Stimulated activated memory B cell treated with anti-CD40 and anti-IgM and Interleukin-4, amounts not matched to agents 10 μg/mL and 1 μg/mL and 100 μg/mL, for 72 hours (primary cell): ENCODE results near the gene GRIK4.
"Not testable (repeated sequence)": the region's sequence is repeated elsewhere in the genome, so short reads cannot be mapped to it uniquely, and the experiment has no call there.

Source experiments
- ATAC-seq: fragments of 150-1000 bp; cut with Tn5 transposase; 2 replicates; pipeline ENCODE4 v1.10.0; 2021
- H3K27ac Mint-ChIP-seq: one replicate; pipeline ENCODE4 v1.8.0; 2022; ENCODE audit warnings: mild to moderate bottlenecking, mixed read lengths
- H3K27me3 Mint-ChIP-seq: one replicate; pipeline ENCODE4 v1.8.0; 2022; ENCODE audit warnings: mixed read lengths
- H3K36me3 Mint-ChIP-seq: one replicate; pipeline ENCODE4 v1.8.0; 2022; ENCODE audit warnings: mixed read lengths
- H3K4me1 Mint-ChIP-seq: one replicate; pipeline ENCODE4 v1.8.0; 2022; ENCODE audit warnings: mixed read lengths
- H3K4me3 Mint-ChIP-seq: one replicate; pipeline ENCODE4 v1.8.0; 2022; ENCODE audit warnings: mild to moderate bottlenecking, moderate library complexity, mixed read lengths
- H3K9me3 Mint-ChIP-seq: one replicate; pipeline ENCODE4 v1.8.0; 2022; ENCODE audit warnings: mixed read lengths

Gene GRIK4

GRCh38 chr11:120608760-120609211, 97.2 kb downstream of the GRIK4 start:
- H3K36me3 Mint-ChIP-seq, result no peaks in the 10 kb centered on the region
- H3K4me1 Mint-ChIP-seq, result peaks cover 20% of the 10 kb centered on the region
- peaks cover 21% of the 10 kb centered on the region for H3K27me3 Mint-ChIP-seq
- no peak for ATAC-seq
- no peaks in the 10 kb centered on the region for H3K9me3 Mint-ChIP-seq
- H3K4me3 Mint-ChIP-seq, result no peak overlapping the region
- H3K27ac Mint-ChIP-seq, result no peak overlapping the region

- Mint-ChIP-seq H3K4me1 (peaks cover 26% of the 10 kb centered on the region), H3K27ac (no peak overlapping the region), H3K4me3 (no peak overlapping the region), H3K27me3 (peaks cover 21% of the 10 kb centered on the region), H3K36me3 (no peaks in the 10 kb centered on the region), H3K9me3 (no peaks in the 10 kb centered on the region)
- ATAC-seq, result no peak
Measured at GRCh38 chr11:120610111-120610510, 98.6 kb downstream of the GRIK4 start.

- Mint-ChIP-seq H3K9me3 (no peaks in the 10 kb centered on the region), H3K27me3 (peaks cover 15% of the 10 kb centered on the region), H3K27ac (no peak overlapping the region), H3K4me1 (peaks cover 20% of the 10 kb centered on the region), H3K36me3 (no peaks in the 10 kb centered on the region), H3K4me3 (no peak overlapping the region)
- ATAC-seq, result no peak
Measured at GRCh38 chr11:120611581-120611980, 100.0 kb downstream of the GRIK4 start.

GRCh38 chr11:120612513-120613263, 101.1 kb downstream of the GRIK4 start:
- H3K4me1 Mint-ChIP-seq, result peaks cover 20% of the 10 kb centered on the region
- H3K27ac Mint-ChIP-seq, result peak overlapping the region; percentile 72
- H3K27me3 Mint-ChIP-seq, result peaks cover 4% of the 10 kb centered on the region
- peak; percentile 82 for ATAC-seq
- H3K9me3 Mint-ChIP-seq, result peaks cover 3% of the 10 kb centered on the region
- H3K4me3 Mint-ChIP-seq, result peak overlapping the region; percentile 27
- peaks cover 3% of the 10 kb centered on the region for H3K36me3 Mint-ChIP-seq

- Mint-ChIP-seq H3K4me1 (peaks cover 20% of the 10 kb centered on the region), H3K36me3 (peaks cover 10% of the 10 kb centered on the region), H3K27me3 (no peaks in the 10 kb centered on the region), H3K4me3 (no peak overlapping the region), H3K9me3 (peaks cover 11% of the 10 kb centered on the region), H3K27ac (peak overlapping the region; percentile 72)
- ATAC-seq, result peak; percentile 73
Measured at GRCh38 chr11:120613264-120614226, 102.0 kb downstream of the GRIK4 start.

- H3K4me1 Mint-ChIP-seq, result peaks cover 20% of the 10 kb centered on the region
- no peaks in the 10 kb centered on the region for H3K27me3 Mint-ChIP-seq
- no peak overlapping the region for H3K27ac Mint-ChIP-seq
- no peak overlapping the region for H3K4me3 Mint-ChIP-seq
- H3K9me3 Mint-ChIP-seq, result peaks cover 21% of the 10 kb centered on the region
- H3K36me3 Mint-ChIP-seq, result peaks cover 10% of the 10 kb centered on the region
- no peak for ATAC-seq
Measured at GRCh38 chr11:120615391-120615790, 103.8 kb downstream of the GRIK4 start.

- no peaks in the 10 kb centered on the region for H3K27me3 Mint-ChIP-seq
- no peak for ATAC-seq
- peaks cover 9% of the 10 kb centered on the region for H3K4me1 Mint-ChIP-seq
- peaks cover 21% of the 10 kb centered on the region for H3K9me3 Mint-ChIP-seq
- no peak overlapping the region for H3K27ac Mint-ChIP-seq
- no peak overlapping the region for H3K4me3 Mint-ChIP-seq
- peaks cover 10% of the 10 kb centered on the region for H3K36me3 Mint-ChIP-seq
Measured at GRCh38 chr11:120618399-120618798, 106.9 kb downstream of the GRIK4 start.

- Mint-ChIP-seq H3K4me1 (no peaks in the 10 kb centered on the region), H3K27me3 (peaks cover 34% of the 10 kb centered on the region), H3K4me3 (no peak overlapping the region), H3K27ac (no peak overlapping the region), H3K36me3 (peaks cover 10% of the 10 kb centered on the region), H3K9me3 (peaks cover 21% of the 10 kb centered on the region)
- no peak for ATAC-seq
Measured at GRCh38 chr11:120622189-120622875, 110.8 kb downstream of the GRIK4 start.

- H3K4me1 Mint-ChIP-seq, H3K9me3 Mint-ChIP-seq, H3K27ac Mint-ChIP-seq, H3K36me3 Mint-ChIP-seq, ATAC-seq, H3K4me3 Mint-ChIP-seq: not testable (repeated sequence)
- peaks cover 37% of the 10 kb centered on the region for H3K27me3 Mint-ChIP-seq
Measured at GRCh38 chr11:120624992-120625391, 113.4 kb downstream of the GRIK4 start.

- Mint-ChIP-seq H3K27me3 (peaks cover 37% of the 10 kb centered on the region), H3K4me1 (no peaks in the 10 kb centered on the region), H3K27ac (no peak overlapping the region), H3K36me3 (no peaks in the 10 kb centered on the region), H3K4me3 (no peak overlapping the region), H3K9me3 (no peaks in the 10 kb centered on the region)
- no peak for ATAC-seq
Measured at GRCh38 chr11:120625565-120625964, 114.0 kb downstream of the GRIK4 start.

GRCh38 chr11:120626791-120627190, 115.2 kb downstream of the GRIK4 start:
- Mint-ChIP-seq H3K36me3 (no peaks in the 10 kb centered on the region), H3K27me3 (peaks cover 48% of the 10 kb centered on the region), H3K4me3 (no peak overlapping the region), H3K27ac (no peak overlapping the region), H3K9me3 (no peaks in the 10 kb centered on the region), H3K4me1 (no peaks in the 10 kb centered on the region)
- ATAC-seq, result no peak

GRCh38 chr11:120627327-120628163, 116.0 kb downstream of the GRIK4 start:
- Mint-ChIP-seq H3K9me3 (no peaks in the 10 kb centered on the region), H3K36me3 (no peaks in the 10 kb centered on the region), H3K27ac (no peak overlapping the region), H3K27me3 (peaks cover 52% of the 10 kb centered on the region), H3K4me1 (no peaks in the 10 kb centered on the region), H3K4me3 (no peak overlapping the region)
- no peak for ATAC-seq

- ATAC-seq, result no peak
- H3K27me3 Mint-ChIP-seq, result peaks cover 47% of the 10 kb centered on the region
- no peak overlapping the region for H3K4me3 Mint-ChIP-seq
- H3K4me1 Mint-ChIP-seq, result no peaks in the 10 kb centered on the region
- H3K27ac Mint-ChIP-seq, result no peak overlapping the region
- H3K36me3 Mint-ChIP-seq, result no peaks in the 10 kb centered on the region
- no peaks in the 10 kb centered on the region for H3K9me3 Mint-ChIP-seq
Measured at GRCh38 chr11:120629407-120630080, 118.0 kb downstream of the GRIK4 start.

- Mint-ChIP-seq H3K9me3 (no peaks in the 10 kb centered on the region), H3K4me1 (no peaks in the 10 kb centered on the region), H3K36me3 (no peaks in the 10 kb centered on the region), H3K27ac (no peak overlapping the region), H3K4me3 (no peak overlapping the region), H3K27me3 (peaks cover 41% of the 10 kb centered on the region)
- no peak for ATAC-seq
Measured at GRCh38 chr11:120630122-120630521, 118.6 kb downstream of the GRIK4 start.
